ENCODE results near the gene IGFN1.
"Not testable (repeated sequence)": the region's sequence is repeated elsewhere in the genome, so short reads cannot be mapped to it uniquely, and the experiment has no call there.

The IGFN1 gene
- total RNA-seq = 0 to 0.28 reads per million in 2 donors

GRCh38 chr1:201190624-201191051, at the start of gene IGFN1:
Gene IGFN1, plus strand, starts transcription at chr1:201190824. Its CDS starts 2,470 bp downstream, at chr1:201193294.
- DNase-seq = no peak

GRCh38 chr1:201140941-201141260, 49.7 kb upstream of the IGFN1 start:
- DNase-seq = no peak

- DNase-seq = no peak
Measured at GRCh38 chr1:201141418-201141817, 49.2 kb upstream of the IGFN1 start.

GRCh38 chr1:201142011-201142848, 48.4 kb upstream of the IGFN1 start:
- DNase-seq = no peak

- DNase-seq = no peak
Measured at GRCh38 chr1:201142849-201143725, 47.5 kb upstream of the IGFN1 start.

GRCh38 chr1:201143726-201144635, 46.6 kb upstream of the IGFN1 start:
- no peak for DNase-seq

GRCh38 chr1:201144701-201145100, 45.9 kb upstream of the IGFN1 start:
- DNase-seq = no peak

- DNase-seq = no peak
Measured at GRCh38 chr1:201145132-201145531, 45.5 kb upstream of the IGFN1 start.

GRCh38 chr1:201145816-201146215, 44.8 kb upstream of the IGFN1 start:
- no peak for DNase-seq

GRCh38 chr1:201146626-201147390, 43.8 kb upstream of the IGFN1 start:
- no peak for DNase-seq

- DNase-seq = no peak
Measured at GRCh38 chr1:201147396-201148015, 43.1 kb upstream of the IGFN1 start.

GRCh38 chr1:201149400-201149799, 41.2 kb upstream of the IGFN1 start:
- no peak for DNase-seq

- DNase-seq = no peak
Measured at GRCh38 chr1:201153474-201154388, 36.9 kb upstream of the IGFN1 start.

GRCh38 chr1:201154389-201155165, 36.0 kb upstream of the IGFN1 start, which contains the start of gene TMEM9:
Gene TMEM9, minus strand, starts transcription at chr1:201154474. Its CDS starts 551 bp downstream, at chr1:201153923.
- DNase-seq = peak; percentile 99

- DNase-seq = no peak
Measured at GRCh38 chr1:201155354-201155753, 35.3 kb upstream of the IGFN1 start.

- no peak for DNase-seq
Measured at GRCh38 chr1:201156346-201156745, 34.3 kb upstream of the IGFN1 start.

GRCh38 chr1:201156819-201157218, 33.8 kb upstream of the IGFN1 start:
- no peak for DNase-seq

- no peak for DNase-seq
Measured at GRCh38 chr1:201157949-201158348, 32.7 kb upstream of the IGFN1 start.

- DNase-seq = not testable (repeated sequence)
Measured at GRCh38 chr1:201163036-201163435, 27.6 kb upstream of the IGFN1 start.

Measured in T-helper 9 cell (primary cell).